ENCODE data around the gene BTNL9. TPM values are rescaled to one million over a fixed set of nuclear protein-coding genes. Genes with fewer than 3 reads are reported as not detected.

The BTNL9 gene
- total and polyA plus RNA-seq, 2 of the 4 experiments (the other 2 are of a cell fraction), result not detected

DNA sequence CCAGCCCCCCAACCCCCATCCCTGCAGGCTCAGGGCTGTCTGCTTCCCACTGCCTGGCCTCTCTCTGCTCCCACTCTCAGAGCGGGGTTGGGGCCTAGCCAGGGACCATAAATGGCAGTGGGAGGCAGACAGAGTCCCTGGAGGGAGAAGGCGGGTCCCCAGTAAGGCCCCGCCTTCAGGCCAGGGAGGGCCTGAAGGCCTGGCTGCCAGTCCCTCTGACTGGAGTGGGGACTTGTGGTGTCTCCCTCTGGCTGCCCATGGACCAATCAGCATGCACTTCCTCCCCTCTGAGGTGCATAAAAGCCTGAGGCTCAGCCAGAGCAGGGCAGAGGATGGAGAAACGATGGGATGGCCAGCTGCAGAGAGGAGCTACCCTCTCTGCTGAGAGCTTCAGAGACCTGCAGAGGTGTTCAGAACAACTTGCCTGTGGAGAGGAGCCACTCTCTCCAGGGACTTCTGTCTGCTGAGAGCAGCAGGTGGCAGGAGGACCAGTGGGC, 2.7 kb upstream of the BTNL9 start:
- 65% methylated on average over 2 of the region's 4 CpGs; no CpG with 5 or more reads in 1 of the 2 experiments for WGBS, 2 experiments (ENCODE audit: extremely low coverage in 2 of 2, insufficient read length in 1 of 2)
- Histone ChIP-seq H4K8ac (ENCODE audit: low read depth in 2 of 2, low read length in 2 of 2) (no peak overlapping the region), H3K9me3 (ENCODE audit: control insufficient read depth, insufficient read depth, low read length) (peaks cover 7% of the 10 kb centered on the region; the same call in 1 of the 2 replicates), H3K27ac (ENCODE audit: insufficient read depth, low read length) (no peak overlapping the region), H2BK20ac (ENCODE audit: low read depth, low read length) (no peak overlapping the region), H3K9me1 (ENCODE audit: insufficient read depth, low read length) (no peaks in the 10 kb centered on the region), H2BK120ac (ENCODE audit: low read depth, low read length) (no peak overlapping the region), H3K4me3 (ENCODE audit: insufficient read depth, low read depth, low read length) (no peak overlapping the region), H3K27me3 (ENCODE audit: control insufficient read depth, insufficient read depth, low read length) (no peaks in the 10 kb centered on the region), H4K20me1 (ENCODE audit: insufficient read depth, low read length) (no peaks in the 10 kb centered on the region), H3K36me3 (ENCODE audit: control insufficient read depth, insufficient read depth, low read length) (no peaks in the 10 kb centered on the region), H4K5ac (ENCODE audit: low read depth, low read length) (no peak overlapping the region), H3K23ac (ENCODE audit: low read depth, low read length) (no peak overlapping the region), H2BK15ac (ENCODE audit: low read depth, low read length) (no peak overlapping the region), H2BK5ac (ENCODE audit: low read depth, low read length, poor library complexity, severe bottlenecking) (no peak overlapping the region), H2AFZ (replicated peaks; ENCODE audit: low read length, poor library complexity) (no peak overlapping the region), H4K91ac (ENCODE audit: insufficient read depth, low read depth, low read length) (no peak overlapping the region), H3K56ac (ENCODE audit: extremely low read depth, insufficient read depth, low read length) (no peak overlapping the region), H3K4me1 (ENCODE audit: control insufficient read depth, insufficient read depth, low read length) (no peaks in the 10 kb centered on the region), H3K79me1 (ENCODE audit: low read depth in 1 of 2, low read length in 2 of 2) (no peaks in the 10 kb centered on the region), H3K18ac (ENCODE audit: low read depth, low read length) (no peak overlapping the region), H3K4ac (ENCODE audit: low read depth, low read length) (no peak overlapping the region), H3K14ac (replicated peaks; ENCODE audit: low read depth, low read length) (no peak overlapping the region), H2AK5ac (ENCODE audit: low read depth, low read length) (no peak overlapping the region), H3K4me2 (ENCODE audit: low read depth, low read length) (no peak overlapping the region), H3K9ac (ENCODE audit: low read depth, low read length) (no peak overlapping the region), H2AK9ac (replicated peaks; ENCODE audit: low read depth, low read length, poor library complexity) (no peak overlapping the region)
- dilution Hi-C loops (cut with HindIII; ENCODE audit: low sequenced_read_pairs, unreplicated experiment), result no loop called here
- intact Hi-C loops (cut with micrococcal nuclease), result no loop called here
- DNase-seq (no peak), ATAC-seq (ENCODE audit: low read depth) (no peak)
- ChIA-PET CTCF (no interaction called here), POLR2A (ENCODE audit: unreplicated experiment) (no interaction called here)
- BruUV-seq (replicated peaks), result no TSS peak
- in situ Hi-C loops (cut with MboI; ENCODE audit: low sequenced_read_pairs), result no loop called here
- TF ChIP-seq SMC3 (IDR thresholded peaks at IDR 0.05; ENCODE audit: low read depth, low read length) (no peak), RFX5 (IDR thresholded peaks at IDR 0.05; ENCODE audit: low read depth, low read length) (no peak), RCOR1 (IDR thresholded peaks at IDR 0.05; ENCODE audit: insufficient replicate concordance, low read length) (no peak), POLR2A (IDR thresholded peaks at IDR 0.05; ENCODE audit: low read depth, low read length) (no peak)
